Endothelial cell of umbilical vein (primary cell): ENCODE results near the gene ALDOA. TPM values are rescaled to one million over a fixed set of nuclear protein-coding genes. Genes with fewer than 3 reads are reported as not detected.

ENCODE experiments used
- BruUV-seq: library from RNA; stranded (reverse); fragments of 400-500 nt; replicated peaks from 2 replicates; lab custom pipeline; 2021; lab: Mats Ljungman, UMichigan
- CTCF ChIA-PET: fragments of 300-600, 350-600 bp; sonication (Branson Sonifier 250); formaldehyde crosslinking; loops from one replicate; lab custom pipeline; 2021; ENCODE audit warnings: antibody characterized with exemption, inconsistent platforms; lab: Charles Lee
- POLR2A ChIA-PET: fragments of 300-600, 350-600 bp; sonication (Branson Sonifier 250); formaldehyde crosslinking; loops from one replicate; lab custom pipeline; 2021; ENCODE audit warnings: antibody characterized with exemption, inconsistent platforms; lab: Charles Lee
- DNase-seq: peaks from one replicate; pipeline ENCODE4 v3.0.0-alpha.2; 2011; ENCODE audit warnings: low read depth, low spot score
- FAIRE-seq: peaks from 2 replicates; lab custom pipeline; 2011; peaks lifted over from hg19 to GRCh38; lab: Jason Lieb, UNC
- H2AFZ ChIP-seq: 2 replicates; pipeline ENCODE4 v1.6.0; 2012; ENCODE audit warnings: low read depth, low read length, control low read depth, inconsistent platforms
- H3K27ac ChIP-seq: 2 replicates; pipeline ENCODE4 v1.5.1; 2011; ENCODE audit warnings: low read depth, mild to moderate bottlenecking, control low read depth, low read length, moderate library complexity; ENCODE audit not compliant: insufficient read depth
- H3K27me3 ChIP-seq, 2 experiments: 2 replicates each; pipeline versions ENCODE4 v1.6.0 to v1.6.1; 2011; ENCODE audit warnings: low read length in 2 of 2, mixed read lengths in 1 of 2; ENCODE audit not compliant: control insufficient read depth in 2 of 2, insufficient read depth in 2 of 2
- H3K36me3 ChIP-seq, 2 experiments: 2 replicates in 1 of 2; 3 replicates in 1 of 2; pipeline ENCODE4 v1.5.1; 2011; ENCODE audit warnings: low read length in 2 of 2, mild to moderate bottlenecking in 1 of 2, moderate library complexity in 1 of 2; ENCODE audit not compliant: control insufficient read depth in 2 of 2, insufficient read depth in 2 of 2; ENCODE audit errors: extremely low read depth in 1 of 2
- H3K4me1 ChIP-seq: 3 replicates; pipeline ENCODE4 v1.5.1; 2011; ENCODE audit warnings: mild to moderate bottlenecking, low read length; ENCODE audit not compliant: control insufficient read depth, insufficient read depth; ENCODE audit errors: extremely low read depth
- H3K4me2 ChIP-seq: 2 replicates; pipeline ENCODE4 v1.6.1; 2011; ENCODE audit warnings: low read length, control low read depth, mixed read lengths; ENCODE audit not compliant: insufficient read depth
- H3K4me3 ChIP-seq, 3 experiments: fragments of 200-600 bp in 1 of 3; sonication (generic), shearing (Covaris generic) in 1 of 3; replicated peaks in 1 of 3; 2 replicates each; pipeline ENCODE4 v1.5.1; 2011 to 2016; ENCODE audit warnings: control low read depth in 3 of 3, low read length in 3 of 3, mild to moderate bottlenecking in 2 of 3, inconsistent platforms in 1 of 3, low read depth in 1 of 3, moderate library complexity in 1 of 3; ENCODE audit not compliant: insufficient read depth in 1 of 3
- H3K79me2 ChIP-seq: 2 replicates; pipeline ENCODE4 v1.6.0; 2012; ENCODE audit warnings: low read length, inconsistent platforms; ENCODE audit not compliant: control insufficient read depth, insufficient read depth
- H3K9ac ChIP-seq: replicated peaks from 2 replicates; pipeline ENCODE3; 2011; ENCODE audit warnings: low read length, control low read depth; ENCODE audit not compliant: insufficient read depth; ENCODE audit errors: extremely low read depth
- H3K9me1 ChIP-seq: replicated peaks from 3 replicates; pipeline ENCODE4 v1.6.0; 2011; ENCODE audit warnings: mild to moderate bottlenecking, low read length; ENCODE audit not compliant: control insufficient read depth, insufficient read depth; ENCODE audit errors: extremely low read depth
- H3K9me3 ChIP-seq: replicated peaks from 2 replicates; pipeline ENCODE4 v1.5.1; 2012; ENCODE audit warnings: low read length, inconsistent platforms; ENCODE audit not compliant: control insufficient read depth, insufficient read depth
- H4K20me1 ChIP-seq: replicated peaks from 2 replicates; pipeline ENCODE3; 2011; ENCODE audit warnings: mild to moderate bottlenecking, low read length; ENCODE audit not compliant: control insufficient read depth, insufficient read depth; ENCODE audit errors: extremely low read depth
- CTCF ChIP-seq, 2 donors: IDR thresholded peaks; 1 replicate in 1 of 2; 2 replicates in 1 of 2; pipeline ENCODE4 v1.5.1; 2011; ENCODE audit warnings: low read length in 2 of 2, mild to moderate bottlenecking in 2 of 2, moderate library complexity in 2 of 2, control low read depth in 1 of 2, inconsistent platforms in 1 of 2, low read depth in 1 of 2; ENCODE audit not compliant: insufficient read depth in 1 of 2; ENCODE audit errors: extremely low read depth in 1 of 2
- EZH2 ChIP-seq: IDR thresholded peaks from 2 replicates; pipeline ENCODE4 v1.6.1; 2012; ENCODE audit warnings: borderline replicate concordance, low read depth, mild to moderate bottlenecking, moderate library complexity, low read length, inconsistent platforms; ENCODE audit not compliant: severe bottlenecking
- FOS ChIP-seq: IDR thresholded peaks from 2 replicates; pipeline ENCODE4 v1.6.1; 2011; ENCODE audit warnings: mild to moderate bottlenecking, low read length, moderate library complexity, borderline replicate concordance; ENCODE audit not compliant: insufficient read depth
- GATA2 ChIP-seq: IDR thresholded peaks from 2 replicates; pipeline ENCODE4 v1.7.0; 2011; ENCODE audit warnings: low read depth, mild to moderate bottlenecking, moderate library complexity, mixed read lengths, low read length; ENCODE audit not compliant: insufficient read length, insufficient read depth
- JUN ChIP-seq: IDR thresholded peaks from 2 replicates; pipeline ENCODE4 v1.6.1; 2011; ENCODE audit warnings: borderline replicate concordance, low read depth; ENCODE audit not compliant: insufficient read length, insufficient read depth
- MAX ChIP-seq: IDR thresholded peaks from 2 replicates; pipeline ENCODE4 v1.6.1; 2011; ENCODE audit not compliant: insufficient read depth, insufficient read length
- MYC ChIP-seq: IDR thresholded peaks from one replicate; pipeline ENCODE4 v1.6.1; 2011; ENCODE audit warnings: mild to moderate bottlenecking, low read depth, low read length
- POLR2A ChIP-seq: IDR thresholded peaks from 2 replicates; pipeline ENCODE4 v1.6.1; 2012; ENCODE audit warnings: low read depth, mild to moderate bottlenecking, control low read depth, low read length
- POLR2AphosphoS5 ChIP-seq: IDR thresholded peaks from 2 replicates; pipeline ENCODE4 v1.6.1; 2012; ENCODE audit warnings: low read depth, mild to moderate bottlenecking, control low read depth, low read length, moderate library complexity; ENCODE audit not compliant: insufficient read depth
- dilution Hi-C: fragments of 300-500 bp; cut with MboI; formaldehyde crosslinking; loops from one replicate; pipeline ENCODE4 v1.15.0; 2019; ENCODE audit warnings: low sequenced_read_pairs; ENCODE audit not compliant: extremely low pct_ligation_motif_present
- intact Hi-C: fragments of 100-400 bp; cut with micrococcal nuclease; formaldehyde crosslinking; loops from one replicate; pipeline ENCODE4 v1.10.0; 2022
- polyA plus RNA-seq, 4 experiments: library from polyadenylated mRNA; depleted of rRNA in 3 of 4; stranded (reverse) in 3 of 4; unstranded in 1 of 4; fragments of >200 nt; gene quantifications; 2 replicates each; pipeline versions ENCODE4 v1.2.1 to v1.2.3, GENCODE V29; 2011 to 2012; ENCODE audit warnings: missing spikeins in 1 of 4
- total RNA-seq: library from RNA; stranded (reverse); gene quantifications from 2 replicates; pipeline ENCODE4 v1.2.3, GENCODE V29; 2021

ALDOA gene
- total and polyA plus RNA-seq, 2 donors (not counting 3 experiments of a cell fraction or from before 2014, with no cell fraction given) = 871 to 1,114 TPM

DNA sequence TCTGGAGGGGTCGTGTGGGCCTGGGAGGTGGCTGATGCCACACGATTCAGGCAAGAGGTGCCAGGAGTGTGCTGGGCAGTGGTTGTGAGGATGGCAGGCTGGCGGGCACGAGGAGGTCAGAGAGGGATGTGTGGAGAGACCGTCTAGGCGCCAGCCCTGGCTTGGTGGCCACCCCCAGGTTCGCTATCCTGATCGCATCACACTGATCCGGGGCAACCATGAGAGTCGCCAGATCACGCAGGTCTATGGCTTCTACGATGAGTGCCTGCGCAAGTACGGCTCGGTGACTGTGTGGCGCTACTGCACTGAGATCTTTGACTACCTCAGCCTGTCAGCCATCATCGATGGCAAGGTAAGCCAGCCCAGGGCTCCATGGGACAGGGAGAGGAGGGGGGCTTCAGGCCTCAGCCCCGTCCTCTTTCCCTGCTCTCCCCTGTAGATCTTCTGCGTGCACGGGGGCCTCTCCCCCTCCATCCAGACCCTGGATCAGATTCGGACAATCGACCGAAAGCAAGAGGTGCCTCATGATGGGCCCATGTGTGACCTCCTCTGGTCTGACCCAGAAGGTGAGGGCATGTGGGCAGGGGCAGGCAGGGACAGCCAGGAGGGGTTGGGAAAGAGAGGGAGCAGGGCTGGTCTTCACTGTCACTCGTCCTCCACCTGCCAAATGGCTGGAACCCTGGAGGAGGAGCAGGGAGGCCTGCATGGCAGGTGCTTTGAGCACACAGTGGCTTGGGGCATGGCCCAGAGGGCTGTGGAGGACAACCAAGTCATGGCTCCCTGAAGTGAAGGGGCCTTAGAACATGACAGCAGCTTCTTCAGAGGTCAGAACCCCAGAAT lies 17.9 kb downstream of the ALDOA start:
- TF ChIP-seq POLR2A (peak; percentile 4), MYC (no peak)
- H3K9ac ChIP-seq = no peak overlapping the region
- peaks cover 19 to 48% of the 10 kb centered on the region in 2 experiments for H3K36me3 ChIP-seq
- no peaks in the 10 kb centered on the region for H4K20me1 ChIP-seq
- FAIRE-seq (no peak), DNase-seq (no peak)
- H3K4me2 ChIP-seq = no peak overlapping the region
- intact Hi-C loops (no loop called here), dilution Hi-C loops (no loop called here)
- no peaks in the 10 kb centered on the region for H3K9me3 ChIP-seq
- H3K27ac ChIP-seq = no peak overlapping the region
- BruUV-seq = no TSS peak
- no peaks in the 10 kb centered on the region for H3K4me1 ChIP-seq
- ChIA-PET CTCF (no interaction called here), POLR2A (no interaction called here)
- no peaks in the 10 kb centered on the region for H3K9me1 ChIP-seq
- H3K27me3 ChIP-seq = no peaks in the 10 kb centered on the region
- no peak overlapping the region for H2AFZ ChIP-seq
- no peak overlapping the region for H3K4me3 ChIP-seq
- peaks cover 22% of the 10 kb centered on the region for H3K79me2 ChIP-seq

- no peaks in the 10 kb centered on the region for H4K20me1 ChIP-seq
- TF ChIP-seq EZH2 (no peak), POLR2A (no peak), JUN (no peak), FOS (no peak), MAX (no peak), POLR2AphosphoS5 (no peak), MYC (no peak), GATA2 (no peak), CTCF (IDR thresholded peaks at IDR 0.05; ENCODE audit: extremely low read depth in 1 of 2, insufficient read depth in 1 of 2, low read depth in 1 of 2, low read length in 2 of 2) (no peak)
- peaks cover 17 to 42% of the 10 kb centered on the region in 2 experiments for H3K36me3 ChIP-seq
- no peaks in the 10 kb centered on the region for H3K4me1 ChIP-seq
- dilution Hi-C loops (no loop called here), intact Hi-C loops (no loop called here)
- no peak overlapping the region for H3K9ac ChIP-seq
- no peak overlapping the region for H3K4me3 ChIP-seq
- no peak overlapping the region for H3K4me2 ChIP-seq
- DNase-seq (no peak), FAIRE-seq (no peak)
- no peaks in the 10 kb centered on the region for H3K9me1 ChIP-seq
- H3K79me2 ChIP-seq = peaks cover 15% of the 10 kb centered on the region
- H2AFZ ChIP-seq = no peak overlapping the region
- no peak overlapping the region for H3K27ac ChIP-seq
- ChIA-PET CTCF (no interaction called here), POLR2A (no interaction called here)
- no peaks in the 10 kb centered on the region for H3K9me3 ChIP-seq
- BruUV-seq = no TSS peak
- no peaks in the 10 kb centered on the region for H3K27me3 ChIP-seq
Observed at GRCh38 chr16:30084096-30084815, 18.7 kb downstream of the ALDOA start.
